KMS-11 (cell line): ENCODE results near the gene SLC6A6.

Source experiments
- H2AFZ ChIP-seq: fragments of 200-600 bp; sonication (generic); 2 replicates; pipeline ENCODE4 v1.6.1; 2016; ENCODE audit warnings: antibody characterized with exemption, mixed run types, low read depth
- H3K27ac ChIP-seq: fragments of 200-600 bp; sonication (generic); 2 replicates; pipeline ENCODE4 v1.6.1; 2016; ENCODE audit warnings: mild to moderate bottlenecking, mixed run types
- H3K27me3 ChIP-seq: fragments of 200-600 bp; sonication (generic); 2 replicates; pipeline ENCODE4 v1.6.1; 2017; ENCODE audit warnings: mild to moderate bottlenecking, low read depth, mixed run types, moderate library complexity; ENCODE audit not compliant: insufficient read depth
- H3K36me3 ChIP-seq: fragments of 200-600 bp; sonication (generic); 2 replicates; pipeline ENCODE4 v1.6.1; 2017; ENCODE audit warnings: mild to moderate bottlenecking, mixed run types; ENCODE audit not compliant: insufficient read depth
- H3K4me1 ChIP-seq: fragments of 200-600 bp; sonication (generic); 2 replicates; pipeline ENCODE4 v1.6.1; 2016; ENCODE audit warnings: mild to moderate bottlenecking, low read depth, mixed run types; ENCODE audit not compliant: poor library complexity, severe bottlenecking
- H3K4me2 ChIP-seq: fragments of 200-600 bp; sonication (generic); 2 replicates; pipeline ENCODE4 v1.7.0; 2016; ENCODE audit warnings: mild to moderate bottlenecking, mixed run types
- H3K4me3 ChIP-seq: fragments of 200-600 bp; sonication (generic); IDR thresholded peaks from 2 replicates; pipeline ENCODE4 v1.6.1; 2017; ENCODE audit warnings: low read depth, low read length, mixed read lengths; ENCODE audit not compliant: insufficient read depth
- H3K79me2 ChIP-seq: fragments of 200-600 bp; sonication (generic); 2 replicates; pipeline ENCODE4 v1.6.1; 2016; ENCODE audit warnings: low read depth, mixed run types; ENCODE audit not compliant: insufficient read depth
- H3K9ac ChIP-seq: fragments of 200-600 bp; sonication (generic); 2 replicates; pipeline ENCODE4 v1.6.1; 2016; ENCODE audit warnings: mild to moderate bottlenecking, mixed run types
- H4K20me1 ChIP-seq: fragments of 200-600 bp; sonication (generic); 2 replicates; pipeline ENCODE4 v1.6.1; 2016; ENCODE audit warnings: mild to moderate bottlenecking, mixed run types; ENCODE audit not compliant: insufficient read depth
- TF ChIP-seq, protein P1 (sequence below): fragments of 200-600 bp; sonication (generic); conservative IDR thresholded peaks from 2 replicates; pipeline ENCODE4 v1.6.1; 2017; ENCODE audit warnings: low read depth, mild to moderate bottlenecking, antibody characterized with exemption, low read length, moderate library complexity, mixed read lengths

The SLC6A6 gene

GRCh38 chr3:14359348-14359747 is 43.1 kb upstream of the SLC6A6 start:
- Histone ChIP-seq H3K9ac (no peak overlapping the region), H3K4me1 (no peaks in the 10 kb centered on the region), H2AFZ (no peak overlapping the region), H3K27ac (no peak overlapping the region), H3K4me3 (no peak overlapping the region), H3K27me3 (no peaks in the 10 kb centered on the region), H4K20me1 (no peaks in the 10 kb centered on the region), H3K36me3 (no peaks in the 10 kb centered on the region), H3K79me2 (no peaks in the 10 kb centered on the region), H3K4me2 (no peak overlapping the region)
- TF ChIP-seq, protein P1, sequence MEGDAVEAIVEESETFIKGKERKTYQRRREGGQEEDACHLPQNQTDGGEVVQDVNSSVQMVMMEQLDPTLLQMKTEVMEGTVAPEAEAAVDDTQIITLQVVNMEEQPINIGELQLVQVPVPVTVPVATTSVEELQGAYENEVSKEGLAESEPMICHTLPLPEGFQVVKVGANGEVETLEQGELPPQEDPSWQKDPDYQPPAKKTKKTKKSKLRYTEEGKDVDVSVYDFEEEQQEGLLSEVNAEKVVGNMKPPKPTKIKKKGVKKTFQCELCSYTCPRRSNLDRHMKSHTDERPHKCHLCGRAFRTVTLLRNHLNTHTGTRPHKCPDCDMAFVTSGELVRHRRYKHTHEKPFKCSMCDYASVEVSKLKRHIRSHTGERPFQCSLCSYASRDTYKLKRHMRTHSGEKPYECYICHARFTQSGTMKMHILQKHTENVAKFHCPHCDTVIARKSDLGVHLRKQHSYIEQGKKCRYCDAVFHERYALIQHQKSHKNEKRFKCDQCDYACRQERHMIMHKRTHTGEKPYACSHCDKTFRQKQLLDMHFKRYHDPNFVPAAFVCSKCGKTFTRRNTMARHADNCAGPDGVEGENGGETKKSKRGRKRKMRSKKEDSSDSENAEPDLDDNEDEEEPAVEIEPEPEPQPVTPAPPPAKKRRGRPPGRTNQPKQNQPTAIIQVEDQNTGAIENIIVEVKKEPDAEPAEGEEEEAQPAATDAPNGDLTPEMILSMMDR, result no peak

GRCh38 chr3:14360123-14360881 is 42.1 kb upstream of the SLC6A6 start:
- H2AFZ ChIP-seq, result no peak overlapping the region
- no peaks in the 10 kb centered on the region for H3K27me3 ChIP-seq

DNA sequence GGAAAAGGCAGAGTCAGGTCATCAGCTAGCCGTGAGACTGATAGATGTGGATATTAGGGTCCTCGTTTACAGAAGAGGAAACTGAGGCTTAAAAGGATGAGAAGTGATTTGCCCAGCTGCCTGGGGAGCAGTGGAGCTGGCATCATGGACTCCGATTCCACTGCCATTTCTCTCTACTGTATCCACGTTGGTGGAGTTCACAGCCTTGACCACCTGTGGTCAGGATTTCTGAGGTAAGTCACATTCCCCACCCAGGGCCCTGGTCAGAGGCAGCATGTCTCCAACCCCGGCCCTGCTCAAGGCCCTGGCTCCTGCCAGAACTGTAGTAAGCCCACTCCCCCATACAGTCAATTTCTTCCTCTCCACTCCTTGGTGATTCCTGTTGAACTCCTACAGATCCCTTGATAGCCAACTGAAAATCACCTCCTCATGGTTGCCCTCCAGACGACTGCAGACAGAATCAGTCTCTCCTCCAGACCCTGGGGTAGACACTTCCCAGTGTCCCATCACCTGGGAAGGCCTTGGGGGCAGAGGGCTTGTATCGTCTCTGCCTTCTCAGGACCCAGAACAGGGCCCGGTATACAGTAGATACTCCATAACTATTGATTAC is 41.2 kb upstream of the SLC6A6 start:
- Histone ChIP-seq H3K4me2 (no peak overlapping the region), H3K27ac (no peak overlapping the region), H3K4me3 (no peak overlapping the region), H3K79me2 (no peaks in the 10 kb centered on the region), H4K20me1 (no peaks in the 10 kb centered on the region), H3K36me3 (no peaks in the 10 kb centered on the region), H3K9ac (no peak overlapping the region), H2AFZ (no peak overlapping the region), H3K27me3 (no peaks in the 10 kb centered on the region), H3K4me1 (no peaks in the 10 kb centered on the region)
- TF ChIP-seq, protein P1, result no peak

More at GRCh38 chr3:14360123-14360881, 42.1 kb upstream of the SLC6A6 start:
- TF ChIP-seq, protein P1, result no peak
- no peak overlapping the region for H3K9ac ChIP-seq
- H3K36me3 ChIP-seq, result no peaks in the 10 kb centered on the region
- H3K4me2 ChIP-seq, result no peak overlapping the region
- no peak overlapping the region for H3K27ac ChIP-seq
- no peaks in the 10 kb centered on the region for H4K20me1 ChIP-seq
- H3K79me2 ChIP-seq, result no peaks in the 10 kb centered on the region
- no peak overlapping the region for H3K4me3 ChIP-seq
- H3K4me1 ChIP-seq, result no peaks in the 10 kb centered on the region

DNA sequence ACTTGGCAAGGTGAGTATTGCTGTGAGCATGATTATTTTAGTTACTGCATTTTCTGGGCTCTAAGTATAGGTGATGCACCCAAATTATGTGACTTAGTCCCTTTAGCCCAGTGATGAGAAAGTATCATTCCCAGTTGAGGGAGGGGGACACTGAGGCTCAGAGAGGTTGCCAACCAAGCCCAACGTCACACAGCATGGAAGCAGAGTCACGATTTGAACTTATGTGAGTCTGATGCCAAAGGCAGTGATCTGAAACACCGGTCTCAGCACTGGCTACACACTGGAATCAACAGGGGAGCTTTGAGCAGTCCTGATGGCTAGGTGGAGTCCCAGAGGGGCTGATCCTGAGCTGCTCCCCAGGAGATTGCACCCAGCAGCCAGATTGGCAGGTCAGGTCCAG is 39.5 kb upstream of the SLC6A6 start:
- Histone ChIP-seq H3K79me2 (no peaks in the 10 kb centered on the region), H3K36me3 (no peaks in the 10 kb centered on the region), H3K4me1 (no peaks in the 10 kb centered on the region), H3K4me2 (no peak overlapping the region), H3K27me3 (no peaks in the 10 kb centered on the region), H2AFZ (no peak overlapping the region), H3K27ac (no peak overlapping the region), H4K20me1 (no peaks in the 10 kb centered on the region), H3K4me3 (no peak overlapping the region), H3K9ac (no peak overlapping the region)
- TF ChIP-seq, protein P1, result no peak
